ENCODE measurements around the gene DUSP10.

DNA sequence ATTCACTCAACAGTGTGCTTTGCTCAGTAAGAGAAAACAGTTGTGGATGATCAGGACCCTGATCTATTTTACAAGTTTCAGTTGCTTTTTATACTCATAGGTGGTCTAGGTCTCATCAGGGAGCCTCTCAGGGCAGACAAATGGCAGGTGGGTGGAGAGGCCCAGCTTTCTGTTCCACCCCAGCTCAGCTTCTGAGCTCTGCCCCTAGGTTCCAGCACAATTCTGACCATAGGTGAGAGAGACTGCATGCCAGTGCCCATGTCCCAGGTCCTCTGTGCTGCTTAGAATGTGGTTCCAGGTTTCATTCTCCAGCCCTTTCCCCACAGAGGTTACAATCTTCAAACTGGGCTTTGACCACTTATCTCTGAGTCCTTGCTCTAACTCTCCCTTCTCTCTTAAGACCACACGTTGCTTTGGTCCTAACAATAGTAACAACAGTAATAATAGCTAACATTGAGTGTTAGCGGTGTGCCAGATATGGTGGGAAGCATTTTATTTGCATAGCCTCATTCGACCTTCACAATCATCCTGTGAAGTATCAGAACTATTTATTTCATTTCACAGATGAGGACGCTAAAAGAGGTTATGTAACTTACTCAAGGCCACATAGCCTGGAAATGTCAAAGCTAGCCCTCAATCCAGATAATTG is 19.6 kb upstream of the DUSP10 start:
- TF ChIP-seq, protein P1, sequence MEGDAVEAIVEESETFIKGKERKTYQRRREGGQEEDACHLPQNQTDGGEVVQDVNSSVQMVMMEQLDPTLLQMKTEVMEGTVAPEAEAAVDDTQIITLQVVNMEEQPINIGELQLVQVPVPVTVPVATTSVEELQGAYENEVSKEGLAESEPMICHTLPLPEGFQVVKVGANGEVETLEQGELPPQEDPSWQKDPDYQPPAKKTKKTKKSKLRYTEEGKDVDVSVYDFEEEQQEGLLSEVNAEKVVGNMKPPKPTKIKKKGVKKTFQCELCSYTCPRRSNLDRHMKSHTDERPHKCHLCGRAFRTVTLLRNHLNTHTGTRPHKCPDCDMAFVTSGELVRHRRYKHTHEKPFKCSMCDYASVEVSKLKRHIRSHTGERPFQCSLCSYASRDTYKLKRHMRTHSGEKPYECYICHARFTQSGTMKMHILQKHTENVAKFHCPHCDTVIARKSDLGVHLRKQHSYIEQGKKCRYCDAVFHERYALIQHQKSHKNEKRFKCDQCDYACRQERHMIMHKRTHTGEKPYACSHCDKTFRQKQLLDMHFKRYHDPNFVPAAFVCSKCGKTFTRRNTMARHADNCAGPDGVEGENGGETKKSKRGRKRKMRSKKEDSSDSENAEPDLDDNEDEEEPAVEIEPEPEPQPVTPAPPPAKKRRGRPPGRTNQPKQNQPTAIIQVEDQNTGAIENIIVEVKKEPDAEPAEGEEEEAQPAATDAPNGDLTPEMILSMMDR (IDR thresholded peaks at IDR 0.05), result no peak
- TF ChIP-seq ZFX (IDR thresholded peaks at IDR 0.05; ENCODE audit: borderline replicate concordance), result no peak
